Measurements from ENCODE around the gene SKOR1.
A peak's percentile ranks its signal among the peaks of the same experiment; 100 is the strongest.

SKOR1 gene, protein sequence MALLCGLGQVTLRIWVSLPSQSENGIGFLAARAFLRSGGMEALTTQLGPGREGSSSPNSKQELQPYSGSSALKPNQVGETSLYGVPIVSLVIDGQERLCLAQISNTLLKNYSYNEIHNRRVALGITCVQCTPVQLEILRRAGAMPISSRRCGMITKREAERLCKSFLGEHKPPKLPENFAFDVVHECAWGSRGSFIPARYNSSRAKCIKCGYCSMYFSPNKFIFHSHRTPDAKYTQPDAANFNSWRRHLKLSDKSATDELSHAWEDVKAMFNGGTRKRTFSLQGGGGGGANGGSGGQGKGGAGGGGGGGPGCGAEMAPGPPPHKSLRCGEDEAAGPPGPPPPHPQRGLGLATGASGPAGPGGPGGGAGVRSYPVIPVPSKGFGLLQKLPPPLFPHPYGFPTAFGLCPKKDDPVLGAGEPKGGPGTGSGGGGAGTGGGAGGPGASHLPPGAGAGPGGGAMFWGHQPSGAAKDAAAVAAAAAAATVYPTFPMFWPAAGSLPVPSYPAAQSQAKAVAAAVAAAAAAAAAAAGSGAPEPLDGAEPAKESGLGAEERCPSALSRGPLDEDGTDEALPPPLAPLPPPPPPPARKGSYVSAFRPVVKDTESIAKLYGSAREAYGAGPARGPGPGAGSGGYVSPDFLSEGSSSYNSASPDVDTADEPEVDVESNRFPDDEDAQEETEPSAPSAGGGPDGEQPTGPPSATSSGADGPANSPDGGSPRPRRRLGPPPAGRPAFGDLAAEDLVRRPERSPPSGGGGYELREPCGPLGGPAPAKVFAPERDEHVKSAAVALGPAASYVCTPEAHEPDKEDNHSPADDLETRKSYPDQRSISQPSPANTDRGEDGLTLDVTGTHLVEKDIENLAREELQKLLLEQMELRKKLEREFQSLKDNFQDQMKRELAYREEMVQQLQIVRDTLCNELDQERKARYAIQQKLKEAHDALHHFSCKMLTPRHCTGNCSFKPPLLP

DNA sequence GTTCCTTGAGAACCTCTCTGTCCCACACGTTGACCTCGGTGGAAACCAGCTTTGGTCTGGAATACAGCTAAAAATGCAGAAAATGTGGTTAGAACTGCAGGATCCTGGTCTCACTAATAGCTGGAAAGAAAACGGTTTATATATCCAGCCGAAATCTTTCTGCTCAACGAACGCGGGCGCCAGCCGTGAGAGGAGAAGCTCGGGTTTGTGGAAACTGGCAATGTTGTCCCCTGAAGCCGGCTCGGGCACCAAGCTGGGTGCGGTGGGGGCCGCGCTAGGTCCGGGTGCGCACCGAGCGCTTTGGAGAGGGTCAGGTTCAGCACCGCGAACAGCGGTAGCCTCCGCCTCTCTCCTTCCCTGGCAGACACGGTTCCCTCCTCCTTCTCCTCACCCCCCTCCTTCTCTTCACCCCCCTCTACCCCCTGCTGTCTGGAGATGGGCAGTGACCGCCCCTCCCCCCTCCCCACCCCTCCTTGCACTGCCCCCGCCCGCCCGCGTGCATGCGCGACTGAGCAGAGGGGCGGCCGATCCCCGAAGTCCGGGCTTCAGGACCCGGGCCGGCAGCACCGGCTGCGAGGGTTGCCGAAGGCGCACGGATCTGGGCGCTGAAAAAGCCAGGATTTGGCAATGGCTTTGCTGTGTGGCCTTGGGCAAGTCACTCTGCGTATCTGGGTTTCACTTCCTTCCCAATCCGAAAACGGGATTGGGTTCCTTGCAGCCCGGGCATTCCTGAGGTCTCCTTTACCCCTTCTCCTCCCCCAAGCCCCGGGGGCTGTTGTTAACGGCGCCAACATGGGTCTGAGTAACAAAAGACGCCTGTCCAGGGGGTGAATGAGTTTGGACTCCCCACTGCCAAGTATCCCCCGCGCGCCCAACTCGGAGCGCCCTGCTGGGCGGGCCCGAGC is at the start of gene SKOR1:
Gene SKOR1 (plus strand): TSS at position 534 of the 905 bp plus-strand sequence. CDS start 94 bp downstream, at position 628.
- H3K4me3 ChIP-seq (ENCODE audit: control insufficient read depth, low read depth, low read length): no peak within 1 kb of the TSS
- peak; percentile 32 for DNase-seq (ENCODE audit: low read depth)
- TF ChIP-seq, protein P1, sequence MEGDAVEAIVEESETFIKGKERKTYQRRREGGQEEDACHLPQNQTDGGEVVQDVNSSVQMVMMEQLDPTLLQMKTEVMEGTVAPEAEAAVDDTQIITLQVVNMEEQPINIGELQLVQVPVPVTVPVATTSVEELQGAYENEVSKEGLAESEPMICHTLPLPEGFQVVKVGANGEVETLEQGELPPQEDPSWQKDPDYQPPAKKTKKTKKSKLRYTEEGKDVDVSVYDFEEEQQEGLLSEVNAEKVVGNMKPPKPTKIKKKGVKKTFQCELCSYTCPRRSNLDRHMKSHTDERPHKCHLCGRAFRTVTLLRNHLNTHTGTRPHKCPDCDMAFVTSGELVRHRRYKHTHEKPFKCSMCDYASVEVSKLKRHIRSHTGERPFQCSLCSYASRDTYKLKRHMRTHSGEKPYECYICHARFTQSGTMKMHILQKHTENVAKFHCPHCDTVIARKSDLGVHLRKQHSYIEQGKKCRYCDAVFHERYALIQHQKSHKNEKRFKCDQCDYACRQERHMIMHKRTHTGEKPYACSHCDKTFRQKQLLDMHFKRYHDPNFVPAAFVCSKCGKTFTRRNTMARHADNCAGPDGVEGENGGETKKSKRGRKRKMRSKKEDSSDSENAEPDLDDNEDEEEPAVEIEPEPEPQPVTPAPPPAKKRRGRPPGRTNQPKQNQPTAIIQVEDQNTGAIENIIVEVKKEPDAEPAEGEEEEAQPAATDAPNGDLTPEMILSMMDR (conservative IDR thresholded peaks at IDR 0.05; ENCODE audit: control insufficient read depth, insufficient read depth, low read depth, low read length): no peak

DNA sequence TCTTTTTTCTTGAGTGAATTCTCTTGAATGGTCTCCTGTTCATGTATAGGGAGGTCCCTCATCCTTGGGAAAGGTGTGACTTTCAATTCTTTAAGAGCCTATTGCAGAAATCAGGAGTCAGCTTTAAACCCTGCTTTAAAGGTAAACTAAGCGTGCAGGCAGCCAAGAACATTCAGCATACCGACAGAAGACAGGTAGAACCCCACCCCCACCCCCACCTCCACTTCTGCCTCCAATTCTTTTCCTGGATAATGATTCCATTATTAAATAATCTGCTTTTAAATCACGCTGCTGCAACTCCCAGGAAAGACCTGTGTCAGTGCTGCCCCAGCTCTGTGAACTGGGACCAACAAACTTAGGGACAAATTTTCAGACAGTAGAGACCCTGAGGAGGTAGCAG is 49.3 kb upstream of the SKOR1 start:
- no peak overlapping the region for H3K4me3 ChIP-seq (ENCODE audit: control insufficient read depth, low read depth, low read length)
- no peak for DNase-seq (ENCODE audit: low read depth)
- TF ChIP-seq, protein P1 (conservative IDR thresholded peaks at IDR 0.05; ENCODE audit: control insufficient read depth, insufficient read depth, low read depth, low read length): no peak

DNA sequence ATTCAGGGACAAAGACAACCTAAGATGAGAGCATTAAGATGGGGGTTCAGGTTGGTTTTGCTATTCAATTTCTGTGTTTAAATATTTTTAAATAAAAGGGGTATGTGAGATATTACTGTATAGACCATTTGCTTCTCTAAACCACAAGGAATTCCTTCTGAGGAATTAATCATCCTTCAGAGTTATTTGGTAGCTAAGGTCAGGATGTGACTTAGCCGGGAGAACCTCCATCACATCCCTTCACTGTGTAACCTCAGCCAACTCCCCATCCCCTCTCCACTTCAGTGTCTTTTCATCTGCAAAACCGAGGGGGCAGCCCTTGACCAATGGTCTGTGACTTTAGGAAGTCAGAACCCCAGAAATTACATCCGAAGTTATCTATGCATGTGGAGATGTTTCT is 48.7 kb upstream of the SKOR1 start:
- TF ChIP-seq, protein P1 (conservative IDR thresholded peaks at IDR 0.05; ENCODE audit: control insufficient read depth, insufficient read depth, low read depth, low read length): no peak
- peak; percentile 8 for DNase-seq (ENCODE audit: low read depth)
- H3K4me3 ChIP-seq (ENCODE audit: control insufficient read depth, low read depth, low read length): no peak overlapping the region

DNA sequence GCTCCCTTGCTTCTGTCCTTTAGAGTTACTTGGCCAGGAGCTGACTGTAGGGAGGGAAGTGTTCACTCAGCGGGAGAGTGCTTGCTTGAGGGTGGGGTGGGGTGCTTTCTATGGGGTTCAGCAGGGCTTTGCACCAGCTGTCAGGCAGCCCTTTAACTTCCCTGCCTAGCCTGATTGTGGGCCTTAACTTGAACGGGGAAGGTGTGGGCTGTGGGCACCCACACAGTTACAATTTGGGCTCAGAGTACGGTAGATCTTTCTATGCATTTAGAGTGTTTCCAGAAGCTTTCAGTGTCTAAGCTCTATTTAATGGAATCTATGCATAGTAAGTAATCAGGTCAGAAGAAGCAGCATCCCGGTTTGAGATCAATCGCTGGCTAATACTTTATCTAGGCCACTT is 48.2 kb upstream of the SKOR1 start:
- DNase-seq (ENCODE audit: low read depth): no peak
- TF ChIP-seq, protein P1 (conservative IDR thresholded peaks at IDR 0.05; ENCODE audit: control insufficient read depth, insufficient read depth, low read depth, low read length): no peak
- no peak overlapping the region for H3K4me3 ChIP-seq (ENCODE audit: control insufficient read depth, low read depth, low read length)

DNA sequence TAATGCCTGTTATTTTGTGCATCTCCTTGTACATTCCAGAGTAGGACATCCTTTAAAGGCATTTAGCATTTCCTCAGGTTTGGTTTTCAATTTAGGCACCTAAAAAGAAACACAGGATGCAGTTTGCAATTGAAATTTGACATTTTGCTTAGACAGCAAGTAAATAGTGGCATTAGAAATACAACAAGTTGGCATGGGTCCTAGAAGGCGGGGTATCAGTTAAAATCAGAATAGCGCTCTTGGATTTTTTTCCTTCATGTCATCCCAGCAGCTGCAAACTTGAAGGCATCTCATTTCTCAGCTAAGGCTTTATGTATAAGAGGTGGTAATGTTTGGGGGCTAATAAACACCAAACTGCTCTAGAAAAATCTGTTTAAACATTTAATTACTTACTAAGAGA is 47.5 kb upstream of the SKOR1 start:
- no peak overlapping the region for H3K4me3 ChIP-seq (ENCODE audit: control insufficient read depth, low read depth, low read length)
- no peak for DNase-seq (ENCODE audit: low read depth)
- TF ChIP-seq, protein P1 (conservative IDR thresholded peaks at IDR 0.05; ENCODE audit: control insufficient read depth, insufficient read depth, low read depth, low read length): no peak

All from fibroblast of mammary gland (primary cell).